ENCODE data around the gene PACRG. TPM values are rescaled to one million over a fixed set of nuclear protein-coding genes. Genes with fewer than 3 reads are reported as not detected.
A peak's percentile ranks its signal among the peaks of the same experiment; 100 is the strongest.

PACRG gene
- total RNA-seq, 1 donor from 2014 or later = 7.9 TPM

DNA sequence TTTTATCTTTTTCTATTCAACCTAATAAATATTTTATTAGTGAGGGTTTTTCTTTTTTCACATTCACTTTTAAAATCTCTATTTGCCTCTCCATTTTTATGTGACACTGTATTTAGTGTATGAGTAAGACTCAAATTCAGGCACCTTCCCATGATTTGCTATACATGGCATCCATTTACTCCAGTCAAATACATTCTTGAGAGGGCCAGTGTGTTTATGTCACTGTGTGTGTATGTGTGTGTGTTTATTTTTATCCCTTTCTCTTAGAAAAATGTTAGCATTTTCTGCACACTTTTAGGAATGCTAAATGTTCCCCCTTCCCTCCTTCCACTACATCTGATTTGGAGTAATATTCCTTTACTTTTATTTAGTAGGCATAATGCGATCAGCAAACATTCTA, 290.0 kb downstream of the PACRG start:
- no peak for DNase-seq (ENCODE audit: missing footprints)
- intact Hi-C loops (cut with DNase I) = no loop called here
- no peak for ATAC-seq

DNA sequence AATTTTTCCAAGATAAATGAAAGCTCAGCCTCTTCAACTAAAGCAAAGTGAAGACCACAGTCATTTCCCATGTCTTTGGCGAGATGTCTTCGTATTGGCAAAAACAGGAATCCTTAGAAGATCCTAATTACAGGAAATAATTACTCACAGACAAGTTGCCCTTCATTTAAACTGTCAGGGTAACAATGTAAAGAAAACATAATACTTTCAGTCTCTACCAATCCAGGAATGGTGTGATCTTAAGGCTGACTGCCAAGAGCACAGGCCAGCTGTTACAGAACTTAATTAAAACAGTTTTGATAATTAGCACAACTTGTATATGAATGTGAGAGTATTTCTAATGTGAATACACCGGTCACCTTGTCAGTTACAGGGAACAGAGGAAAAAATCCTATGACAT, 292.2 kb downstream of the PACRG start:
- no peak for ATAC-seq
- DNase-seq (ENCODE audit: missing footprints) = no peak
- intact Hi-C loops (cut with DNase I) = no loop called here

DNA sequence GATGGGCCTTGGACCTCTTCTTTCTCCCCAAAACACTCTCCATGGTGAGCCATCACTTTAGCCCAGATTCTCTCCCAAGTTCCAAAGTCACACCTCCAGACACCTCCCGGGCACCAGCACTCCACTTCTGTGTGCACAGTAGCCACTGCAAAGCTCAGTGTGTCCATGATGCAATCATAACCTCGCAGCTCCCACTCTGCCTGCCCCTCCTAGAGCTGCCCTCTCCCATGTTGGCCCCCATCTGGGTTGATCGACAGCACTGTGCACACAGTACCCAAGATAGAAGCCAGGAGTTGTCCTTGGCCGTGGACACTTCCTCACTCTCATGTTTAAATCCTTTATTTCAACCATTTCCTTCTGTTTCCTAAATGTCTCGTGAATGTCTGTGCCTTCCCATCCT, 293.3 kb downstream of the PACRG start:
- intact Hi-C loops (cut with DNase I) = no loop called here
- ATAC-seq = no peak
- no peak for DNase-seq (ENCODE audit: missing footprints)

GRCh38 chr6:163023700-163024099, 295.9 kb downstream of the PACRG start:
- ATAC-seq (no peak), DNase-seq (ENCODE audit: missing footprints) (no peak)
- intact Hi-C loops (cut with DNase I) = no loop called here

- DNase-seq (ENCODE audit: missing footprints) = no peak
Measured at GRCh38 chr6:163026893-163027292, 299.1 kb downstream of the PACRG start.

DNA sequence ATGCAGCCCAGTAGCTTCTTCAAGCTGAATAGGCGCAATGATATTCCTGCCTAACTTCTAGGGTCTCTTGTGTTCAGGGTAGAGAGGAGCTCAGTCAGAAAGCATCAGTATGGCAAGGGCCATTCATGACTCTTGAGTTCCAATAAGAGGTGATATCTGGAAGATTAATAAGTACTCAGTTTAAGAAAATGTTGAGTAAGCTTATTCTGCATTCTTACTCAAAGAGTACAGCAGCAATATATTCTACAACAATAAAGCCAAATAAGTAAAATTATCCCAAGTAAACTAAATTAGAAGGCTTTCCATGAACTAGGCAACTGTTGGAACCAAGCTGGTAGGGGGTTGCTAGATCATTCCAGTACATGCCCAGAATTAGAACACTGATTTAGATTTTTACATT, 303.2 kb downstream of the PACRG start:
- DNase-seq (ENCODE audit: missing footprints) (no peak), ATAC-seq (no peak)
- intact Hi-C loops (cut with DNase I) = no loop called here

More at GRCh38 chr6:163026893-163027292, 299.1 kb downstream of the PACRG start:
- no peak for ATAC-seq
- intact Hi-C loops (cut with DNase I) = no loop called here

- intact Hi-C loops (cut with DNase I) = no loop called here
- ATAC-seq (no peak), DNase-seq (ENCODE audit: missing footprints) (no peak)
Measured at GRCh38 chr6:163031931-163032330, 304.2 kb downstream of the PACRG start.

GRCh38 chr6:163036160-163036645, 308.4 kb downstream of the PACRG start:
- ATAC-seq (no peak), DNase-seq (ENCODE audit: missing footprints) (no peak)
- intact Hi-C loops (cut with DNase I) = no loop called here

DNA sequence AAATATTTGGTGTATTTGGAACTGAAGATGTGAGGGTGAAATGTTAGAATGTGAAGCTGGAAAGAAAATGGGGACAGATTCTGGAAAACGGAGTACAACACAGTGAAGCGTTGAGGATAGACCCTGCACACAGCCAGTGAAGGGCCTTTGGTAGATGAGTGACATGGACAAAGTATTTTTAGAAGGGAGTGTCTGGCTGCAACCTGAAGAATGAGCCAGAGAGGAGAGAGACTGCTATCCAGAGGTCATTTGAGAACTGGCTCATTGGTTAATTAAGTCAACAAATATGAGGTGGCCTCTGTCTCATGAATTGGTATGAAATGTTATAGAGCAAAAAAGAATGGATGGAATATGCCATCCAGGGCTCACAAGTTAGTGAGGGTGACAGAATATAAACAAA, 310.5 kb downstream of the PACRG start:
- no peak for DNase-seq (ENCODE audit: missing footprints)
- intact Hi-C loops (cut with DNase I) = no loop called here

DNA sequence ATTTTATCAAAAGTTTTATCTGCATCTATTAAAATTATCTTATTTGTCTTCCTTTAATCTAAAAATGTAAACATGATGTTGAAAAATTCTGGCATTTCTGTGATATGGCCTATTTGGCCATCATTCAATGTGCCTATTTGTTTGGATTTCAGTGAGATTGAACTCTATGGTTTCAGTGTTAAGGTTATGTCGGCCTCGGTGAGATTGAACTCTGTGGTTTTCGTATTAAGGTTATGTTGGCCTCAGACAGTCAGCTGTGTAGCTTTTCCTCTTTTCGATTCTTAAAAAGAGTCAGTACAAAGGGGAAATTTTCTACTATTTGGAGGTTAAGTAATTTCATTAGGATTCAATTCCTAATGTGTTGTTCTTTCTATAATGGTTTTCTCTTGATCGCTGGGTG, 320.6 kb downstream of the PACRG start:
- intact Hi-C loops (cut with DNase I) = no loop called here
- DNase-seq (ENCODE audit: missing footprints) (no peak), ATAC-seq (no peak)

More for the DNA sequence above, 310.5 kb downstream of the PACRG start:
- peak; percentile 84 for ATAC-seq

GRCh38 chr6:163053667-163054344, 326.0 kb downstream of the PACRG start:
- ATAC-seq (no peak), DNase-seq (ENCODE audit: missing footprints) (no peak)
- intact Hi-C loops (cut with DNase I) = no loop called here

DNA sequence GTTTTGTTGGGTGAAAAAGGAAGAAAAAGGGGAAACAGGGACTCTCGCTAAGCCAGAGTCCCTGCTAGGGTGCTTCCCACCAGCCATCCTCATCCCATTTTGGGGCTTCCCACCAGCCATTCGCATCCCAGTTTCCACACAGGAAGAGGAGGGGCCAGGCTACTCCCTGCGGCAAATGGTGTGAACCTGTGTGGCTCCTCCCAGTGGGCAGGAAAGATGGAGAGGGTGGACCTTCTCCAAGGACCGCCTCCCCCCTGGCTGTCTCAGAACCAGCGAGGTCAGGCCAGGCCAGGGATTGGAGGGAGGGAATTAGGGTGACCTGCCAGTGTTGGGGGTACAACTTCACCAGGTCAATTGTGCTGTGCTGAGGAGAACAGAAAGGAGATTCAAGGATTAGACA, 326.9 kb downstream of the PACRG start:
- DNase-seq (ENCODE audit: missing footprints) = no peak
- no peak for ATAC-seq
- intact Hi-C loops (cut with DNase I) = no loop called here

DNA sequence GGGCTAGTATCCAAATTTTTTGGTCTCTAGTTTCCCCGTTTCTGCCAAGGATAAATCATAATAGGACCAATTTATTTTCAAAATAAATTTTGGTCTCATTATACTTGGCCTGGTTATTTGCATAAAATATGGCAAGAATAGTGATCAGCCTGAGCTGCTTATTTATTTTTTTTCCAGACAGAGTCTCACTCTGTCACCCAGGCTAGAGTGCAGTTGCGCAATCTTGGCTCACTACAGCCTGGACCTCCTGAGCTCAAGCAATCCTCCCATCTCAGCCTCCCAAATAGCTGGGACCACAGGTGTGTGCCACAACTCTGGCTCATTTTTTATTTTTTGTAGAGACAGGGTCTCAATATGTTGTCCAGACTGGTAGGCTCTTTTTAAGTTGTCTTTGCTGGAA, 329.5 kb downstream of the PACRG start:
- intact Hi-C loops (cut with DNase I) = no loop called here
- no peak for ATAC-seq
- no peak for DNase-seq (ENCODE audit: missing footprints)

GRCh38 chr6:163062790-163063189, 335.0 kb downstream of the PACRG start:
- no peak for ATAC-seq
- intact Hi-C loops (cut with DNase I) = no loop called here
- DNase-seq (ENCODE audit: missing footprints) = no peak

DNA sequence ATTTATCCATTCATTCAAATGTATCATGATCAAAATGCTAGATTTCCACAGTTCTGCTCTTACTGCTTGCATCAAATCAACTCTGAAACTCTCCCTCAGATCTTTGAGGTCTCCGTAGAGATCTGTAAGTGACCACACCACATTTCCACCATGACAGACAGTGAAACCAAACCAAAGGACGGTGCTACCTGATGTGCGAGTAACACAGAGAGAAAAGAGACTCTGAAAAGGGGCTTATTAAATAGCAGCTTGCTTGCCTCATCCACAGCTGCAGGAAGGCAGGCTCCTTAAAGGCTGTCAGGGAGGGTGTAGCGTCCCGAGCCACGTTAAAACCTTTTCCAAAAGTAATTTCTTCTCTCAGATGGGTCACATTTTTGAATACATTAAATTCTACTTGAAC, 335.8 kb downstream of the PACRG start:
- DNase-seq (ENCODE audit: missing footprints) = no peak
- intact Hi-C loops (cut with DNase I) = no loop called here
- ATAC-seq = no peak

DNA sequence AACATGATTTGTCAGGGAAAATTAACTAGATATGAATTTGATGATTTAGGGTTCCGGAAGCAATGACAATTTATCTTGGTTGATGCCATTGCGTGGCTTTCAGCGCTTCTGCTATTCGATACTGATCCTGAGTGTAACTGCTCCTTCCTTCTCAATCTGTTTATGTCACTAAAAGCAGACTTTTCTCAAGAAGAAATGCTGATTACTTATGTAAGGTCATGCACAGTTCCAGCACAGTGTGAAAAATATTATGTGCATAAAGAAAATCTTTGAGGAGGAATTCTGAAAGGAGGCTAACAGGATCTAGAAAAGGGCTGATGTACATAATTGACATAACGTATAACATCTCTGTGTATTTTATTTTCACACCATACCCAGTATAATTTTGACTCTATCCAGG, 336.6 kb downstream of the PACRG start:
- intact Hi-C loops (cut with DNase I) = no loop called here
- no peak for DNase-seq (ENCODE audit: missing footprints)
- no peak for ATAC-seq

DNA sequence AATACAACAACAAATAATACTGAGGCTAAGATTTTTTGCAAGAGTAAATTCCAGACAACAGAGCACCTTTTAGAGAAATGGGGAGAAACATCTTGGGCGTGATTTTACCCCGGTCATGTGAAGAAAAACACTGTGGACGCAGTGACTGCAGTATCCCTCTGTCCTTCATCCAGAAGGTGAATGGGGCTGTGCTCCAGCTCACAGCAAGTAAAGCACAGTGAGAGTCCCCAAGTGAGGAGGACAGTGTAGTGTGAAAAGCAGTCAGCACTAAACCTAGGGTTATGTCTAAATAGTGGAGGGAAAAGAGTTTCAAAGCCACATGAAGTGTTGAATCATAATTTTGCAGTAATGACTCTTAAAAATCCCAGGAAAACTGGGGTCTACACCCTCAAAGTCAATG, 338.4 kb downstream of the PACRG start:
- no peak for ATAC-seq
- intact Hi-C loops (cut with DNase I) = no loop called here

DNA sequence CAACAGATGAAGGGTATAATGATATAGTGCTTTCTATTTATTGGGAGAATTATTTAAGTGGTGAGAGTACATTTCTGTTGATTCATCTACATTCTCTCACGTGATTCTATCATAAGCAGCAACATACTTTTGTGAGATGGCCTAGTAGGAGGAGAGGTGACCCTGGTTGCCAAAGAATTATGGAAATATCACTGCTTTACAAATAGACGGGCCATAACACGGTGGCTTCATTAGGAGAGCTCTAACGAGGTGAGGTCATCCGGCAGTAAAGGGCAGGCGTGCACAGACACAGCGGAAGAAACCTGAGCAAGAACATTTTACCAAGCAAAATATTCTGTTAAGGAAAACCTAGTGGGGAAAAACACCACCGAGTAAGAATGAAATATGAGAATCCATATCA, 349.4 kb downstream of the PACRG start:
- no peak for DNase-seq (ENCODE audit: missing footprints)
- intact Hi-C loops (cut with DNase I) = no loop called here
- ATAC-seq = no peak

More for the DNA sequence above, 338.4 kb downstream of the PACRG start:
- no peak for DNase-seq (ENCODE audit: missing footprints)

DNA sequence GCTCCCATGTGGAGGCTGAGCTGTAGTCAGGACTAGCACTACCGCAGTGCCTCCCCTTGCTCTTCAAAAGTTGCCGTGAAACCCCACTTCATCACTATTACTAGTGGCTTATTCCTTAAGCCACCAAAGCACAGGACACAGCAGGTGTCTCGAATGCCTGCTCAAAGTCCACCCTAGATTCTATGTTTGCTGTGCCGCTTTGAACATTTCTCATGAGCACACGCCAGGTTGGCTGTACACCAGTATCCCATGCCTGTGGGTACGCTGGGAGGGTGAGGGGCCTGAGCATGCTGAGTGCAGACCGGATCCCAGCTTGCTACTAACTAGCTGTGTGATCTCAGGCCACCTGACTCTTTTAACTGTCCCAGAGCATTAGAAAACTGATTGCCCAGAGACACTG, 350.9 kb downstream of the PACRG start:
- DNase-seq (ENCODE audit: missing footprints) = no peak
- no peak for ATAC-seq
- intact Hi-C loops (cut with DNase I) = no loop called here

DNA sequence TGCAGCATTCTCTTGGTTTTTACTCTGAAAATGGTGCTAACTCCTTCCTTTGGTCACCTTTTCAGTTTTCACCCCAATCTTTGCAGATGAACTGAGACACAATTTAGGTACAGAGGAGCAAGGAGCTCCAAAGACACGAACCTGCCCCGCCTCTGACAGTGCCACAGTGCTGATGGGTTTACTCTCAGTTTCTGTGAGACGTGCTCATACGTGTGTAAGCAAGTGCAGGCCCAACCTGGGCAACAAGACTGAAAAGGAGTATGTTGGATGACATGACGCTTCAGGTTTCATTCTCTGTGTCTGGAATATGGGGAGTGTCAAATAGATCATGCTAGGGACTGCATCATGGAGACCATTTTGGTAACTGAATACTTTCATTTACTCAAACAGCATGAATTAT, 352.5 kb downstream of the PACRG start:
- ATAC-seq (no peak), DNase-seq (ENCODE audit: missing footprints) (no peak)
- intact Hi-C loops (cut with DNase I) = no loop called here

DNA sequence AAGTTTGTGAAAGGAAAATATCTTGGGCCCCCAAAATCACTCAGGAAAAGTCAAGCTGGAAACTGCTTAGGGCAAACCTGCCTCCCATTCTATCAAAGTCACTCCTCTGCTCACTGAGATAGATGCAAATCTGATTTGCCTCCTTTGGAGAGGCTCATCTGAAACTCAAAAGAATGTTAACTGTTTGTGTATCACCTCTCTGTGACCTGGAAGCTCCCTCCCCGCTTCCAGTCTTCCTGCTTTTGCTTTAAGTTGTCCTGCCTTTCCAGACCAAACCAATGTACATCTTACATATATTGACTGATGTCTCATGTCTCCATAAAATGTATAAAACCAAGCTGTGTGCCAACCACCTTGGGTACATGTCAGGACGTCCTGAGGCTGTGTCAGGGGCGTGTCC, 355.4 kb downstream of the PACRG start:
- DNase-seq (ENCODE audit: missing footprints) = no peak
- intact Hi-C loops (cut with DNase I) = no loop called here
- no peak for ATAC-seq
